GM21786 (cell line): ENCODE measurements around the gene ARID5B.
A peak's percentile ranks its signal among the peaks of the same experiment; 100 is the strongest.

Experiments
- ATAC-seq: cut with Tn5 transposase; IDR thresholded peaks from one replicate; pipeline ENCODE4 v1.9.1; 2021; ENCODE audit not compliant: unreplicated experiment

The ARID5B gene

DNA sequence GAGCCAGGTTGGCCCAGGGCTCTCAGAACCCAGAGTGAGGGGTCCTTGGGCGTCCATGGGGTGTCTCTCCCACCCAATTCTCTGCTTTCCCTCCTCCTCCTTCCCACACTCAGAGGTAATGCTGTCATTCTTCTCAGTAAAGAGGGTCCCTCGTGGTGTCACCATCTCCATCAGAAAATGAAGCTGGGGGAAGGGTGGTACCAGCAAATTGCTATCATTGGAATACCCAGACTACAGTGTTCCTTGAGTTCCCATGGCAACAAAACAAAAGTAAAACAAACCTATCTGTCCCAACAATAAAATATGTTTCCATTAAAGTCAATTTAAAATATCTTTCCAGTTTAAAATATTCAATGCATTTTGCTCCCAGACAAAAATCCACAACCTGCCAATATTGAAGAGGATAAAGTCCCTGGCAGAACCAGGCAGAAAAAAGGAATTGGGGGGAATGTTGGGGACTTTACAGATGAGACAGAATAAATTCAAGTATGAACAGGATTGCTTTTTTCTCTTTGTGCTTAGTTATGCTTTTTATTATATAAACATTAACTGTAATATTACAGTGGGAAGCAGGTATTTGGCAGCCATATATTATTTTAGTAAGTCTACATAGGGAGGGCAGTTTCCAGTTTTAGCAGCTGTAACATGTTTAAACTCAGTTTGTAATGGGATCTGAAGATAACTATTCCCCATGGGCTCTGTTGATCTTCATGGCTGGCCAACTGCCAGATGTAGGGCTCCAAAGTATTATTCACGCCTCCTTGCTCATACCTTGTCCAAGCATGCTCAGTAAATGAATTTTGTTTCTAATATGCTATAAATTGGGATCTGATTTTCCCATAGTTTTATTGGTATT, 182.1 kb downstream of the ARID5B start:
- no peak for ATAC-seq

DNA sequence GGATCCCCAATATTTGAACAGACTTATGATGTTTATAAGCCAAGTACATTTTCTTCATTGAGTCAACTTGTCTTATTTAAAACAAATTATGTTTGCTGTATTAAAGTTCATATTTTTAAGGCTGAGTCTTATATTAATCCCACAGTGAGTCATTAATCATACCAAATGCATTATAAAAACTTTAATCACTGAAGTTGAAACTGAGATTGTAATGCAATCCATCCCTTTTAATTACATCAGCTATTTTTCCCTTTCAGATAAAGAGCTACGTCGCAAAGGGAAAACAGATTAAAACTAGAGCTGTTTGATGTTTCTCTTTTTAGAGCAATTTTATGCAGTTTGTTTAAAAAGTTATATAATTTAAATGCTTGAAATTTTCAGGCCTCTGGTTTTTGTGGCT, 183.0 kb downstream of the ARID5B start:
- no peak for ATAC-seq

DNA sequence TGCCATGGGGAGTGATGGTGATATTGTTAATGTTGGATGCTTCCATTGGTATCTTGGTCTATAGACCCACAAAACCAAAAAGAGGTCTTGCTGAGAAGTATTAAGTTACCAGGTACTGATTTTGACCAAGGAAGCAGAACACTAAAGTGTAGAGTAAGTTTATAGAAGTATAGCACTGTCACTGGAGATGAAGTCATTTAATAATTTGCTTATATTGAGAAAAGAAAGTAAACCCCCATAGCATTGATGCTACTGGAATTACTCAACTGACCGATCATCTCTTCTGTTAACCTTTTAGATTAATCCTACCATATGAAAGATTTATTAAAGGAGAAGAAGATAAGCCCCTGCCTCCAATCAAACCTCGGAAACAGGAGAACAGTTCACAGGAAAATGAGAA, 183.9 kb downstream of the ARID5B start:
- ATAC-seq, result no peak

DNA sequence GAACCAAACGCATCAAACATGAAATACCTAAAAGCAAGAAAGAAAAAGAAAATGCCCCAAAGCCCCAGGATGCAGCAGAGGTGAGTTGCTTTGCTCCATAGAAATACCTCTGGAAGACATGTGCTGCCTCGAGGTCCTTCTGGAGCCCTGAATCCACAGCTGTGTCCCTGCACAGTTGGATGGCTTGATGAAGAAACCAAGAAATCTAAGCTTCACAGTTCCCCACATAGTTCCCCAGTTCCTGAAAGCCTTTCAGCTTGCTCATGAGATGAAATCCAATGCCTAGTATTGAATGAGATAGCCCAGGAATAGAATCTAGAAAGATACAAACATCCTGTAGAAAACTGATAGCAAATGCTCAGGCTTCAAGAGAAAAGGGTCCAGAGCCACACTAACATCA, 184.3 kb downstream of the ARID5B start:
- ATAC-seq, result no peak

DNA sequence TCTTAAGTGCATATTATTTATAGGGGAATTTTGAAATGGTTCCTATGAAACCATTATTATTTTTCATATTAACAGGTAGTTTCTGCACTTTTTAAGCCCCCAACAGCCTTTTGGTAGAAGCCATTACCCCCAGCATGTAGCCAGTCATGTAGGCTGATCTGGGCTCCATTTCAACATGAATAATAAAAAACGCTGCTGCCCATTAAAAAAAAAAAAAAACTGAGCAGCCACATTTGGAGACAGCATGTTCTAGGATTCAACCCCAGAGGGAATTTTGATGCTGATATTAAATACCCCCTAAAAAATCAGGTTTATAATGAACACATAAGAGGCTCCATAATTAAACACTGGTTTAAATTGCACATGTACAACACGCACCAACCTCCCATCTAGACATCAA, 185.8 kb downstream of the ARID5B start:
- ATAC-seq, result no peak

DNA sequence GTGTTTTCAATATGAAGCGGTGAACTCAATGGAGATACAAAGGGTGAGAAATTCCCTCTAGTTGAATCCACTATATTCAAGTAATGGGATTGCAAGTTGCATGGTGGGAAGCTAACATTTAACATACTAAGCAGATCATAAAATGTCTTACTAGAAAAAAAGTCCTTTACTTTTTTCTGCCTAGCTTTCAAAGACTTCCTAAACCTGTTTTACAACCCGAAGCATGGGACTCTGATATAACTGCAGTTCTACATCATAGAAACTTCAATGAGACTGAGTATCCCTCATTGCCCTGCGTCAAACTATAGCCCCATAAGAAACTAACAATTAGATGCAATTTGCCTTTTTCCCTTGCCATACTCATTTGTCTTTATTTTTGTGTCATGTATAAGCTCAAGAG, 187.3 kb downstream of the ARID5B start:
- no peak for ATAC-seq

DNA sequence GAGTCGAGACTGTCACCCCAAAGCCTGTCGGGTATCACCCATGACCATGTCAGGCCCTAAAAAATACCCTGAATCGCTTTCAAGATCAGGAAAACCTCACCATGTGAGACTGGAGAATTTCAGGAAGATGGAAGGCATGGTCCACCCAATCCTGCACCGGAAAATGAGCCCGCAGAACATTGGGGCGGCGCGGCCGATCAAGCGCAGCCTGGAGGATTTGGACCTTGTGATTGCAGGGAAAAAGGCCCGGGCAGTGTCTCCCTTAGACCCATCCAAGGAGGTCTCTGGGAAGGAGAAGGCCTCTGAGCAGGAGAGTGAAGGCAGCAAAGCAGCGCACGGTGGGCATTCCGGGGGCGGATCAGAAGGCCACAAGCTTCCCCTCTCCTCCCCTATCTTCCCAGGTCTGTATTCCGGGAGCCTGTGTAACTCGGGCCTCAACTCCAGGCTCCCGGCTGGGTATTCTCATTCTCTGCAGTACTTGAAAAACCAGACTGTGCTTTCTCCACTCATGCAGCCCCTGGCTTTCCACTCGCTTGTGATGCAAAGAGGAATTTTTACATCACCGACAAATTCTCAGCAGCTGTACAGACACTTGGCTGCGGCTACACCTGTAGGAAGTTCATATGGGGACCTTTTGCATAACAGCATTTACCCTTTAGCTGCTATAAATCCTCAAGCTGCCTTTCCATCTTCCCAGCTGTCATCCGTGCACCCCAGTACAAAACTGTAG, 191.0 kb downstream of the ARID5B start:
- no peak for ATAC-seq

DNA sequence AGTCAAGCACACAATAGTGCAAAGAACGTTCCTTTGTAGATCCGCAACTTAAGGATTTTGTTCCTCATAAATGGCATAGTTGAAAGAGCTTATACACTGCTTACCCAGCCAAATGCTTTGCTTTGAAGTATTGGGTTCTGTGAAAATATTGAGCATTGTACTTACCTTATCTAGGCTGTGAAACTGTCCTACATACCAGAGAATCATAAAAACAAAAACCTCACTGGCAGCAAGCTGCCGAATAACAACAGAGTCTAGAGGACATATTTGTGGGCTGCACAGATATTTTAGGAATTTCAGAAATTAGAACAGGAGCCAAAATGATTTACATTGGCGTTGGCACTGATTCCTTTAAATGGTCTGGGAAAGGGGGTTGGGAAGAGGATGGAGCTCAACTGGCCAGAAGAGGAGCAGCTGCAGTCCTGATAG, 192.4 kb downstream of the ARID5B start:
- no peak for ATAC-seq

DNA sequence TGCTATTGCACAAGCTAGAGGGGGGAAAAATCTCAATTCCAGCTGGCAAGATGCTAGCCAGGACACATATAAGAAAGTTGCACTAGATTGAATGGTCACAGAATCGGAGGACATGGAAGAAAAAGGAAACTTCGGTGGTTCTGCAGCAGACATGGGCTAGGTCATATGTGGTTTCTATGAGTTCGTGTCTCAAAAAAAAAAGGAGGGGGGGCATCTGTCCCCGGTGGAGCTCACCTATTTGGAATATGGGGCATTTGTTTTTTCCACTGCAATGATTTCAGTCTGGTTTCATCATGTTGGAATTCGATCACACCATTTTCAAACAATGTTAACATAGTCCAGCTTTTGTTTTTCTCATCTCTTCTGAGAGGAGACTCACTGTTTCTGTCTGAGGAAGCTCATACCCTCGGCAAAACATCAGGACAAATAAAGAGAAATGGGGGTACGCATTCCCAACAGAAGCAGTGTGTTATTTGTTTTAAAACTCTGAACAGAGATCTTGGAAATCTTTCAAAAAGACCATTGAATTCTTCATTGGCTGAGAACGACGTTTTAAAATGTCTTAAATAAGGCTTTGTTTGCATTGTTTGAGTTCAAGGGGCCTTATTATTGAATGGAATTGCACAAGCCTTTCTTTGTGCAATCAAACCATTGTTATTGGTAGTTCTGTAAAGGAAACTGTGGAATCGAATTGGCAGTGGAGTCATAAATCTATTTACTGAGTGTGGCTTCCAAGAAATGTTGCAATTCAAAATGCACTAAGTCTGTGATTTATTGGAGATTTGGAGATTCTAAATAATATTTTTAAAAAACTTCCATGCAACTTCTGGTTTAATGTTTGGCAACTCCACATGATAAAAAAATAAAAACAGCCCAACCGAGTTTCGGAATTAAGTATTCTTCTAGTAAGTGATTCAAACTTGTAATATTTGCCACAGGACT, 194.0 kb downstream of the ARID5B start:
- no peak for ATAC-seq

DNA sequence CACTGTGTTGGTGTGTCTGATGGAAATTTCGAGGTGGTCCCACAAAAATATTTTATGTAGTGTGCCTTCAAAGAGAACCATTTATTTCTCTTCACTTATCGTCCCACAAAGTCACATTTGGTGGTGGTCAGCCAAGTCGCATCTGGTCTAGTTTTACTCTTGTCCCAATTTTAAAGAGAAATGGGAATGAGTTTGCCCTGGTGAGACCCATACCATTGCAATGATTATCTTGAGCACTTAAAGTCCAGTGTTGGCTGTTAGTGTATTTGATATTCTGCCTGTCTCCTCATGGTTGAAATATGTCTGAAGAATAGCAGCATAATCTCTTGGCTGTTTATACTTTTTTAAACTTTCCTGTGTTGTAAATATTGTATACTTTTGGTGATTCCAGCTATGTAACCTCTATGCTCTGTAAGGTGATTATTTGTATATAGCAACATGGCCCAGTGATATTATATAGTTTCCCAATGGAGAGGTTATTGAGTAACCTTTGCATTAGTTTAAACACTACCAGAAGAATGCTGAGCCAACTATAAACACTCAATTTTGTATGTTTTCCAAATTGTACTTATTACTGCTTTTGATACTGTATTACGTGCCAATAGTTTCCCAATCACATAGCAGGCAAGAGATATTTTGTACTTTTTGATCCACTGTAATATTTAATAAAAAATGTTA, 194.9 kb downstream of the ARID5B start:
- no peak for ATAC-seq

DNA sequence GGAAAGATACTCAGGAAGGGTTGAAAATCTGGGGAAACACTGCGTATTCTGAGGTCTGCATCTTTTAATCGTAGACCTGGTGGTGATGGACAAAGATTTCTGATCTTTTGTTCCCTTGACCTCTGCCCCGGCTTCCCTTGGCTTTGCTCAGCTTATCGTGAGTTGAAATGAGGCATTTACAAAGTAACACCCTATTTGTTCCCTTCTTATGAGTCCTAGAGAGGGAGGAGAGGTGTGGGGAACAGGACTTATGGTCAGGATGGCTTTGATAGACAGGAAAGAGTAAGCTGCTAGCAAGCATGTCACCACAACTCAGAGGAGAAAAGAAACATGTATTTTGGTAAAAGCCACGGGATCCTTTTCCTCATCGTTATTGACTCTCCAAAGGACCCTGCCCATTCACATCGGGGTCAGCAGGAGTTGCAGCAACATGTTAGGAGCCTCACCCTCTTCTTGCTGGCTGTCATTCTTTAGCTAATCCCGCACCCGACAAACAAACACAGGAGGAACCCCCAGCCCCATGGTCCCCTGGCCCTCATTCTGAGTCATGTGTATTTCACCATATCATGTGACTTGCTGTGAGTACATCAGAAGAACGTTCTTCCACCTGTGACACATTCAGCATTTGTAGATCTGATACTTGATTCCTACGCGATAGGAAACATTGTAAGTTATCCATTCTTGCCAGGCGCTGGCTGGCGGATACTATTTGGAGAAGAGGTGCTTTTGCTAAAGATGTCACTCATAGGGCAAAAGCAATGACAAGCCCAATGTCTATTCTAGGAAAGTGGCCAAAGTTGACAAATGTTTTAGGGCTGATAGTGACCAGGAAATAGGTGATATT, 197.0 kb downstream of the ARID5B start:
- ATAC-seq, result no peak

DNA sequence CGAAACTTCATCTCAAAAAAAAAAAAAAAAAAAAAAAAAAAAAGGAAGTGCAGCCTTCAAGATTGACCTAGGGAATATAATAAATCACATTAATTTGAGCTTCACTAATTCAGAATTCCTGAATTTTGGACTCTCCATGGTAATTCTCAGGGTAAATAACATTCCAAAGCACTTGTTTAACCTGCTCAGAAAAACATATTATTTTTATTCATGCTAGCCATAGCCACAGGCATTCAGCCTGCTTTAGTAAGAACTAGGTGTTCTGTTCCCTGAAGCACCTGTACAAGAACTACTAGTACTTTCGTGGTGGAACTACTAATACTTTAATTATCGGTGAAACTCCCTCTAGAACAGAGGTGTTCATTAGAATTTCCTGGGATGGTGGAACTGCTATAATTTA, 197.8 kb downstream of the ARID5B start:
- ATAC-seq, result no peak

DNA sequence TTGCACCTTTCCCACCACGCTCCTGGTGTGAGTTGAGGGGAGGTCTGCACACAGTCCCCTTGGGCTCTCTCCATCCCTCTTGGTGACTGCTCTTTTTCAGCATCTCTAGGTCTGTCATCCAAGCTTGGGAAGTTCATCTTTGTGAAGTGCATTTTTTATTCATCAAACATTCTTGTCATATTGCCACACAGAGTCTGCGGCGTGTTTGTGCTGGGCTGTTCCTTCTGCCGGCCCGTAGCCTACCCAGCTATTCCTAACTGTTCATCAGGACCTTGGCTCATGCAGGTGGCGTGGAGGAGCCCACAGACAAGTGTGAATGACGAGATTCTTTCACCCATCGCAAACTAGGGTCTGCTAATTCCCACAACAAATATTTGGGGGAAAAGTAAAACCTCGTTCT, 202.4 kb downstream of the ARID5B start:
- ATAC-seq, result no peak

DNA sequence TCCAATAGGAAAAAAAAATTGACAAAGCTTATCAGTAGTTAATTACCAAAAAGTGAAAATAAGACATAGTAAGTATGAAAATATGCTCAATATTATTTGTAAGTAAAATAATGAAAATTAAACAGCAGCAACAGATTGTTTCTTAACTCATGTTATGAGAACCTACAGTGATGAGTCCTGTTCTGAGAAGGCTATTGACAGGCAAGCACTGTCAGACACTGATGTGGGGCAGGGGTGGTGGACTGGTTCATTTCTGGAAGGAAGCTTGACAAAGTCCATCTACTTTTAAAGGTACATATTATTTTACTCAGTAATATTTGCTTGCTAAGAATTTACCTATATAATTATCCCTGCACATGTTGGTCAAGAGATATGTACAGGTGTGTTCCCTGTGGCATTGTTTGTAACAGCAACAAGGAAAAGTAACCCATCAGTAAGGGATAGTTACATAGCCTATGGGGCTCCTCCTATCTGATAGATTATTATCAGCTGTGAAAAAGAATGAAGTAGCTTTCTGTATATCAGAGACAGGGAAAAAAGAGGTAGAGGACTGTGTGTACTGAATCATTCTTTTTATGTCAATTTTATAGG, 205.5 kb downstream of the ARID5B start:
- no peak for ATAC-seq

DNA sequence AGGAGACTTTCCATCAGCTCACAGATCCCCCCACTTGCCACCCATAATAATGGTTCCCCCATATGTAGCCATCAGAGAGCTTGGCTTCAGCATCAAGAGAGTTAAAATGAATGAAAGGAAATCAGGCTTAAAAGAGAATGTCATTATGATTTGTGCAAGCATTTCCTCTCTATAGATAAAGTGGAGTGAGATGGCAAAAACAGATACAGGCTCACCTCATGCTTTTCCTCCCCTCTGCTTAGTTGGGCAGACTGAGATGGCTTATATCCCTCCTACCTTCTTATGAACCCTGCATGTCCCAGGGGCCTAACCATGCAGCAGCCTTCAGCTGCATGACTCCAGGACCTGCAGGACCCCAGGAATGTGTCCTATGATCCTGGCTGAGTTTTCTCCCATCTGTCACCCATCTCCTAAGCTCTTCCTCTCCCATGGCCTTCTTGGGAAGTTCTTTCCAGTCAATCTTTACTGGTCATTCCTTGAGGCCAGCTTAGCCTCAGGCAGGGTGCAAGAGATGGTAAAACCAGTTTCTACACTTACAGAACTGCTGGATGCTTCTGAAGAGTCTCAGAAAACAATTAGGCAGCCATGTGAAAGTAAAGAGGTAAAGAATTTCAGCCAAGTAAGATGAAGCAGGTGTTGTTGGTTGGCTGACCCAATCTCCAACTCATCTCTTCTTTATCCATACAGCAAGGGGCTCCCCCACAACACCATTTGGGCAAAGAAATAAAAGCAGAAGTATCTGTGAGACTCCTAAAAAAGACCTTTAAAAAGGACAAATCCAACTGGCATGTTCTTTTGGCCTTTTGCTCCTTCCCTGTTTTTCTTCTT, 207.5 kb downstream of the ARID5B start:
- ATAC-seq, result no peak

DNA sequence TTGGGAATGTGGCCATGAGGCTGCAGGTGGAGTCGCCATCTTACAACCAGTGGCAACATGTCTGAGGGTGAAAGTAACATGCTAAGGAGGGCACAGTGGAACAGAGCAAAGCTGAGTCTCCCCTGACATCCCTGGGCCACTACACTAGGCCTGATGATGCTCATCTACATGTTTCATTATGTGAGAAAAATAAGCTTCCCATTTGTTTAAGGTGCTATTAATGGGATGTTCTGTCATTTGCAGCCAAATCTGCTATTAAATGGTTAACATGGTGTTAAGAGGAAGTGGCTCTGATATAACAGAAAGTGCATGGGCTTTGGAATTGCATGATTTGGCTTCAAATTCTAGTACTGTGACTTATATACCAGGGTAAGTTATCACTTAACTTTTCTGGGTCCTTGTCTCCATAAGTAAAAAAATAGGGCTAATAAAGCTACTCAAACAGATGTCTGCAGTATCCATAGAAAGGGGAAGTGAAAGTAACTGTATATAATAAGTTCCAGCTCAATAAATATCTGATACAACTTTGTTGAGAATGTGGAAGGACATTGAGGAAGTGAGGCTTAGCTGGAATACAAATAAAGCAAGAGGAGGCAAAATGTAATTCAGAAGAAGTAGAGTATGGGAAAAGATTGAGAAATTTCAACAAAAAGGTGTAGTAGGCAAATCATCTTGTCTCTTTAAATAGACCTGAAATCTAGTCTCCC, 208.2 kb downstream of the ARID5B start:
- peak; percentile 77 for ATAC-seq

DNA sequence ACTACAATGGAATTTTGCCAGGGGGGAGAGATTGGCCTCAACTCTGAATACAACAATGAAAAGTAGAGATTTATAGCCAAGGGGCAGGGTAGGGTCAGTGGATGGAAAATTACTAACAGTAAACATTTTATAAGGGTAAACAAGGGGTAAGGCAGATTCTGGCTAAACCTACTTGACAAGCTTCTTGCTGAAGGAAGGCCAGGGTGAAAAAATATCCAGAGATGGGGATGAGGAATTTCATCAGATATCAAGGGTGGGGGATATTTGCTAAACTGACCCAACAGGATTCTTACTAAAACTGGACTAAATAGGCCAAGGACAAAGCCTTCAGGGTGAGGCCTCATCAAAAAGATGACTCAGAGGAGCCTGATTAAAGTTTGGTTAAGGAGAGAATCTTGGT, 210.8 kb downstream of the ARID5B start:
- no peak for ATAC-seq

DNA sequence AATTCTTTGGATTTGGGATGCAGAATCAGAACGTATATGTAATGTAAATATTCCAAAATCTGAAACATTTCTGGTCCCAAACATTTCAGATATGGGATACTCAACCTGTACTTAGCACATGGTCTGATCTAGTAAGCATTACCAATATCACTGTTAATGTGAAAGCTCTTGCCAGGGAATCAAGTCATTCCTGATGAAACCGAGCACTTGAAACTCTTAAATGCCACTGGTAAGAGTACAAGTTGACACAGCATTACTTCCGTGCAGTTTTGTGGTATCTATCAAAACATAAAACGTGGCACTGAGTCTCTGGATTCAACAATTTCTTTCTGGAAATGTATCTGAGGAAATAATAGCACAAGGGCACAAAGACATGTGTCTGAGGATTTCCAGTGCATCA, 211.5 kb downstream of the ARID5B start:
- ATAC-seq, result no peak
